NCI-H526 treated with DMSO at 0.1 percent for 48 hours (cell line): ENCODE results near the gene PLA2G4E.

Source experiments
- DNase-seq: peaks from one replicate; lab custom pipeline; 2025; lab: John Stamatoyannopoulos, UW

PLA2G4E gene

DNA sequence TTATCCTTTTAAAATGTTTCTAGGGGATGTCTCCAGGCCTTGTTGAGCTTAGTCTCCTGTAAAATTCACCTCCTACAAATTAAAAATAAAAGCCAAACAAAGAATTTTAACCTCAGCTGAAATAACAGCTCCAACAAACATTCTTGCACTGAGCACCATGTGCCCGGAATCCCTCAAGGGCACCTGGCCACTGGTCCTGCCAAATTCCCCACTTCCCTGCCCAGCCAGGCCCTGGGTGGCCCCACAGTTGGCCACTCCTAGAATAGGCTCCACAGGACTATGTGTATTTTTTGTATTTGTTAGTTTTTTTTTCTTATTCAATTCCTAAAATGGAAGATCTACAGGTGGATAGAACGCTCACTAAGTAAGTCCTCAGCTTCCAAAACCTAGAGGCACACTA lies 33.1 kb upstream of the PLA2G4E start:
- DNase-seq = no peak

DNA sequence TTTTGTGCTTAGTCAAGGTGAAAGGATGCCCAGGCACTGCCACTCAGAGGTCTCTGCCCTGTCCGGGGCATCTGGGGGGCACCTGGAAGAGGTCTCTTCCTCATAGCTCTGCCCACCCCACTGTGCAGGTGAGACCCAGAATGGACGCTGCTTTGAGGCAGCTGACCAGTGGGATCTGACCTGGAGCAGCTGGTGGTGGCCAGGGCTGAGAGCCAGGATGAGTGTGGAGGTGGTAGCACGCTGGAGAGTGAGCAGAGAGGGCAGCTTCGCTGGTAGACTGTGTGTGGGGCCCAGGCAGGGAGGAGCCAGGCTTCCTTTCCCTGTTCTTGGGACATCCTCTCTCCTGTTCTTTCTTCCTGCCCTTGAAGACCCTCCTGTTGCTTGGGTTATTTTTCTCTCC lies 32.2 kb upstream of the PLA2G4E start:
- no peak for DNase-seq

DNA sequence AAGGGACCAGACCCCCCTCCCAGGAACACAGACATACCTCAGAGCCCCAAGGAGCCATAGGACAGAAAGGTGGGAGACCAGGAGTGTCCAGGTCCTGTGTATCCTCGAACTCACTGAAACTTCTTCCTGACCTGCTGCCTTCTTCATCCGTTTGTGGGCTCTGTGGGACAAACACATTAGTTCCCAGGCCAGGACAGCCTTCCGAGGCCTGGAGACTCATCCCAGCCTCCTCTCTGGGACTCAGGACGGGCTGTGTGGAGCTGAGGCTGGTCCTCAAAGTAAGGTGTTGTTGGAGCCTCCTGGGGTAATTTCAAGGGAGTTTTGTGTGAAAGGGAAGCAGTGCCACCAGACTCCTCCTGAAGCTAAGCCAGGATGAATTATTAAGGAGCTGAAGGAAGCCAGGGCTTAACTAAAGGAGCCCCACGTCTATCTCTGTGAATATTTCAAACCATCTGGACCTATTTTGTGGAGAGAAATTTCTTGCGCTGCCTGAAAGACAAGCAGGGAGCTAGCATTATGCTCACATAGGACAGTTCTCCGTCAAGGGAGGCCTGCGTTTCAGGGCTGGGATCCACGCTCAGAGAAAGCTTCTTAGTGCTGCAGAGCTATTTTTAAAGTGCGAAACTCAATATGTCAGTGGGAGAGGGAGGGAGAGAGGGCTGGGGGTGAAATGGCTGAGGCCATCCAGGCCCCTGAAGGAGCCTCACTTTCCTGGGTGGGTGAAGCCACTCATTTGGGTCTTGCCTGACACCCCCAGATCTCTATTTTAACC lies 29.8 kb upstream of the PLA2G4E start:
- DNase-seq = no peak

DNA sequence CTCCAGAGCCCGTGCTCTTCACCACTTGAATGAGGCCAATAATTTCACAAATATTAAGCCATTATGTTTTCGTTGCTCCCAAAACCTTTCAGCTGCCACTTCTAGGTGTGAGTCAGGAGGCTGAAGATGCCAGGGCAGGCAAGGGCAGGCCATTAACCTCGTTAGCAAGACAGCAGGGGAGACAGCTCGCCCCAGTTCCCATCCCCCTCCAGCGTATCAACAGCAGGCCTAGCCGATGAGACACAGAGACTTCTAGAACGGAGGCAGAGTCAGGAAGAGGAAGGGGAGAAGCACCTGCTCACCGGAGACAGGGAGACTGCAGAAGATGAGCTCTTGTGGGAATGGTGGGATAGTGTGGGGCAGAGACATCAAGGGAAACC lies 28.0 kb upstream of the PLA2G4E start:
- DNase-seq = no peak

DNA sequence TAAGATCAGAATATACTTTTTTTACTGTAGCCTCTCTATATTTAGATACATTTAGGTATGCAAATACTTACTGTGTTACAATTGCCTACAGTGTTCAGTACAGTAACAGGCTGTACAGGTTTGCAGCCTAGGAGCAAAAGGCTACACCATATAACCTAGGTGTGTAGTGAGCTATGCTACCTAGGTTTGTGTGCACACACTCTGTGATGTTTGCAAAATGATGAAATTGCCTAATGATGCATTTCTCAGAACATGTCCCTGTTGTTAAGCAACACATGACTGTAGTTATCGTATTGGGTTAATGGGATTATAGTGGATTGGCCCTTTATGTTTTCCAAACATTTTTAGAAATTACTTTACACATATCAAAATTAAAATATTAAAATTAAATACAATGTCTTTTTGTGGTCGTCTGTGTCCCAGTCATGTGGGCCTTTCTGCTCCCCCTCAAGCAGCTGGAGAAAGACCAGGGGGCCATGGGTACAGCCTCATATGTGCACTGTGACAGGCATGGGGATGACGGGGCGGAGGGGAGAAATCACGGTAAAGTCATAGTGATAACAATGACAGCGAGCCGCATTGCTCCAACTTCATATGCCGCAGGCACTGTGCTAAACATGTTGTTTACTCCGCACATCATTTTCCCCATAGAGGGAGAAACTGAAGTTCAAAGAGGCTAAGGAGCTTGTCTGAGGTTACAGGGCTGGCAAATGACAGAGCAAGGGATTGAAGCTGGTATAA lies 27.4 kb upstream of the PLA2G4E start:
- no peak for DNase-seq

DNA sequence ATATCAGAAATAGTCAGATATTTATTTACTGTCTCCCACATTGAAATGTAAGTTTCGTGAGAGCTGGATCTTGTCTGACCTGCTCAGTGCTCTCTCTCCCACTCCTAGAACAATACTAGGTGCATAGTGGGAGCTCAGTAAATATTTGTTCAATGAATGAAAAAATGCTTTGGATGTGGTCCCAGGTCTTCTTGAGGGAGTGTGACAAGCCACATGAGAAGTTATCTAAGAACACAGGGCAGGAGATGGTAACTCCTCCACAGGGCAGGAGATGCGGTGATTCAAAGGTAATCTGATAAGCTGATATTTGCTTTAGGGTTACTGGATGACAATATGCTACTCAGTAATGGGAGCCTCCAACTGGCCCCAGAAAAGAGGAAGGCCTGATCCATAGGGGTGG lies 25.8 kb upstream of the PLA2G4E start:
- DNase-seq = no peak

DNA sequence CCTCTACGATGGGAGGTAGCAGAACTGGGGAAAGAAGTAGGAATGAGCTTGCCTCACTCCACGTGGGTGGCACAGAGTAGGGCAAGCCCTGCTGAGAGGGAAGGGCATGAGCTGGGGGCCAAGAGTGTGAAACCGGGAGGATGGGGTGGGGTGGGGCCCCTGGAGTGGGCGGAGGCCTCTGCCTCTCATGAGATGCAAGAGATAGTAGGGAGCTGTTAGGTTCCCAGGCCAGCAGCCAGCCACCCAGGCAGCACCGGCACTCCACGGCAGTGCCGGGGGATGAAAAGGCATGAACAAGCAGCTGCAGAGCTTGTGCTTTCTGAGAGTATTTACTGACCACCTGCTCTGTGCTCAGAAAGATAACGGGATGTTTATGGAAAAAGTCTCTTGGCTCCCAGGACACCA lies 24.4 kb upstream of the PLA2G4E start:
- no peak for DNase-seq

DNA sequence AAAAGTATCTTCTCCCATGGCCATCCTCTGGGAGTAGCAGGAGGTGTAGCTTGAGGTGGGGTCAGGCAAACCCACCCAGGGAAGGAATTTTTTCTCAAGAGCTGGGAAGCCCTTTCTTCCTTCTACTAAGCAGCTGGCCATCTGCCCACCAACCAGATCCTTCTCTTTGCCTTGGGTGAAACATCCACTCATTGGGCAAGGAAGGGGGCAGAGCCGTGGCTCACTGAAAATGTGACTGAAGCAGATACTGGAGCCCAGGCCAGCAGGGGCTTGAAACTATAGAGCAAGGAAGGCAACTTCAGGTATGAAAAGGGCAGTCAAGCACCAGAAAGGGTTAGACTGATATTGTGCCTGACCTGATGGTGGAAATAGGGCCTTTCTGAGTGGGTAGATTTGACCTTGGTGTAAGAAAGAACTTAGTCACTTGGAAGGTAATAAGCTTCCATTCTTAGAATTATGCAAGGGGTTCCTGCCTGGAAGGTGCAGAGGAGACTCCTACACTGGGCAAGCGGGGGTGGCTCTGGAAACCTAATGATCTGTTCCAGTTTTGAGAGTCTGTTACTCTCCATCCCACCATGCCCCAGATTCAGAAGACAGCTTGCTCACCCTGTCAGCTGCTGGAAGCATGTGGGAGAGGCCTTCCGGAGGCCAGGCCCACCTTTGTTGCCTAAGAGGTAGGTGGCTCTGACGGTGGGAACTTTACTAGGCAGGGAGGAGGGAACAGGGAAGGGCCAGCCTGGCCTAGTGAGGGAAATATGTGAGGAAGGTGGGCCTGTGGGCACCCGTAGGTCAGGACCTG lies 22.0 kb upstream of the PLA2G4E start:
- no peak for DNase-seq

DNA sequence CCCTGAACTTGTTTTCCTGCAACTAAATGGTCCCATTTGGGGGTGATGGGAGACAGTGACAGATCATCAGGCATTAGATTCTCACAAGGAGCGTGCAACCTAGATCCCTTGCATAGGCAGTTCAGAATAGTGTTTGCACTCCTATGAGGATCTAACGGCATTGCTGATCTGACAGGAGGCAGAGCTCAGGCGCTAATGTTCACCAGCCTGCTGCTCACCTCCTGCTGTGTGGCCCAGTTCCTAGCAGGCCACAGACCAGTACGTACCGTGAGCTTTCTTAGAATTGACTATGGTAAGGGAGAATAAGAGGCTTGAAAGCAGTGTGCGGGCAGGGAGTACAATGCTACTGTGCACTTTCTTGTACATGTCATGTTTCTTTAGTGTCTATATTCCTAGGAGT lies 17.6 kb upstream of the PLA2G4E start:
- DNase-seq = no peak

DNA sequence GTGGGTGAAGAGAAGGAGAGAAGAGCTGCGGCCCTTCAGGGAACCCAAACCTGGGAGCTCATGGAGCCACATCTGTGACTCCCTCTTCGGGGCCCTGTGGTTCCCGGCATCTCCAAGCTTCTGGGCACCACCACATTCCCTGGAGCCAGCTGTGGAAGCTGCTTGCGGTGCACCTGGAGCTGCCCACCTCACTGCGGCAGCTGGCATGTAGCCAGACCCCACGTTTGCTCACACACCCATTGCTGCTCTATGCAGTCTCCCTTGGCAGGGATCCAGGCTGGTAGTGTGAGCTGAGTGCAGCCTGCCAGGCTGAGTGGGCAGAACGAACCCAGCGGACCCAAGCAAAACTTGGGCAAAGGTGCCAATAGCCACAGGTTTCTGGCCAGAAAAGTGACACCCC lies 16.8 kb upstream of the PLA2G4E start:
- no peak for DNase-seq

DNA sequence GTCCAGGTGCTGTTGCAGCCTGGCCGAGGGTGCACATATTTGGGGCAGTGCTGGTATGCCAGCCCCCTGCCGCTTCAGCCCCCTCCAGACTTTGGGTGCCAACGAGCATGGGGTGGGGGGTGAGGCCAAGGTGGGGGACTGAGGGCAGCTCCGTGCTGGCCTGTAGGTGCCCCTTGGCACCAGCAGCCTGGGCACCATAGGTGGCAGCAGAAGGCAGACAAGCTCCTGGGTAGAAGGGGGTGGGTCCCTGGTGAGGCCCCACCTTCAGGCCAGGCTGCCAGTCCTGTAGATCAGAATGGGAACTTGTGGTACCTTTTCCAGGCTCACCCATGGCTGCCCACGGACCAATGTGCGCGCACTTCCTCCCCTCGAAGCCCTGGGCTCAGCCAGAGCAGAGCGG lies 16.1 kb upstream of the PLA2G4E start:
- no peak for DNase-seq

DNA sequence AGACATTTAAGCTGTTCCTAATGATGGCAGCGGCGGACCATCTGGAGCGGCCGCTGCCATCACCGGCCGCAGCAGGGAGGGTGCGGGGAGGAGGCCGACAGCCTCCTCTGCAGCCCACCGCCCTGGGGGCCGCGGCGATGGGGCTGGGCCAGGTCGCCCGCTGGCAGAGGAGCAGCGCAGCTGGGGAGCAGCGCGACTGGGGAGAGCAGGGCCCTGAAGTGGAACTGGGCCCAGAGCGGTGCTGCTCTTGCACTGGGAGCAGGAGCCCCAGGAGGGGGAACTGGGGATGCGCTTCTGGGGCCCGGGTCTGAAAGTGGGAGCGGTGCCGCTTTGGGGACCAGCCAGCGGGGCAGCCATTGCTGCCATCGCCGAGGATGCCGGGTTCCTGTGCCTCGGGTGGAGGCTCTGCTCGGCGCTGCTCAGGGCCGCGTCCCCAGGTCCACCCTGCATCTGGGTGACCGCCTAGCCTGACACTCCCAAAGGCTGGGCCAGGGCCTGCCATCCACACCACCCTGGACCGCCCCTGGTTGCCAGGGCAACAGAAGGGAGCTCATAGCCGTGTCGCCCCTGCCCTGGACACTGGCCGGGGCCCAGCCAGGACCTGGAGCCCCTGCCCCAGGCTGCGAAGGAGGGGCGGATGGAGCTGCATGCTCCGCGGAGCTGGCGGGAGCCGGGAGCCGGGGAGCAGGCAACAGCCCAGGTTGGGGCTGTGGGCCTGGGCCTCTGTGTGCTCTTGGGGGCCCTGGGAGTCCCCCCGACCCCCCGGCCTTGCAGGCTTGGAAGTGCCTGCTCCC lies 15.5 kb upstream of the PLA2G4E start:
- no peak for DNase-seq

DNA sequence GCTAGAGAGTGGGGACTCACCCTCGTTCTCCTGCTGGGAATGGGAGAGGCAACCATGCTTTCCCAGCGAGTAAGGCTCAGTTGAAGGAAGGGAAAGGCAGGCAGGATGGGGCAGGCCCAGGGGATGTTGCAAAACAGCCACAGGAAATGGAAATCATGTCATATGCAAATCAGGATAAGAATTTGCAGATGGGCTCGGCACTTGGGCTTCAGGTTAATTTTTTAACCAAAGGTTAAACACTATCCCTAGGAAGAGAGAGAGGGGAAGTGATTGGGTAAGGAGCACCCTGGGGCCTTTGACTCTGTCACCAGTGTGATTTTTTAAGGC lies 14.6 kb upstream of the PLA2G4E start:
- DNase-seq = peak; percentile 66

DNA sequence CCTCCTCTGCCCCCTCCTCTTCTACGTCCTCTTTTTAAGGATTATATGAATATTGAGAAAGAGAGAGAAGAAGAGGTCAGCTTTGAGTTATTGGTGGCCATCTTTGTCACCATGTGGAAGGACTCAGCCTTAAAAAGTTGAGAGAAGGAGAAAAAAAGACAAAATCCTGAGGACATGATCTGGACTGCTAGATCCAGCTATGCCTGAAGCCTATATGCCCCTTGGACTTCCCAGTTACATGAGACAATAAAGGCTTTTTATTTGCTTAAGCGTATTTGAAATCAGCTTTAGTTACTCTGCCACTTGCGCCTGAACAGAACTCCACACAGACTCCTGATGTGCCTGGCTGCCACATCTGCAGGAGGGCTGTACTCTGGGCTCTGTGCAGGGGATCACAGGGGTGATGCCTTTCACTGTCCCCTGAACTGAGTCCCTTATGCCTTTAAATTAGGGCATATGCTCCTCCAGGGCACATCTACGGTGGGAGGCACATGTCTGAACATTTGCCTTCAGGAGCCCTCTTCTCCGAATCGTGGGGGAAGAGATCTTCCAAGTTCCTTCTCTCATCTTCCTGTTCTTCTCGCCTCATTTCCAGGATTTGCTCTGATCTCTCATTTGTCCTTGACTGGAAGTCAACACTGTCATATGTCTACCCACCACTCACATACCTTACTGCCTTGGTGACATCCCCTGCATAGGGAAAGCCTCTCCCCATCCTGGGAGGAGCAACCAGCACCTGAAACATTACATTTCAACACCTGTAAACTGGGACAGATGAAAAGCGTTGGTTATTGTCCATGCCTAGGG lies 14.0 kb upstream of the PLA2G4E start:
- no peak for DNase-seq

DNA sequence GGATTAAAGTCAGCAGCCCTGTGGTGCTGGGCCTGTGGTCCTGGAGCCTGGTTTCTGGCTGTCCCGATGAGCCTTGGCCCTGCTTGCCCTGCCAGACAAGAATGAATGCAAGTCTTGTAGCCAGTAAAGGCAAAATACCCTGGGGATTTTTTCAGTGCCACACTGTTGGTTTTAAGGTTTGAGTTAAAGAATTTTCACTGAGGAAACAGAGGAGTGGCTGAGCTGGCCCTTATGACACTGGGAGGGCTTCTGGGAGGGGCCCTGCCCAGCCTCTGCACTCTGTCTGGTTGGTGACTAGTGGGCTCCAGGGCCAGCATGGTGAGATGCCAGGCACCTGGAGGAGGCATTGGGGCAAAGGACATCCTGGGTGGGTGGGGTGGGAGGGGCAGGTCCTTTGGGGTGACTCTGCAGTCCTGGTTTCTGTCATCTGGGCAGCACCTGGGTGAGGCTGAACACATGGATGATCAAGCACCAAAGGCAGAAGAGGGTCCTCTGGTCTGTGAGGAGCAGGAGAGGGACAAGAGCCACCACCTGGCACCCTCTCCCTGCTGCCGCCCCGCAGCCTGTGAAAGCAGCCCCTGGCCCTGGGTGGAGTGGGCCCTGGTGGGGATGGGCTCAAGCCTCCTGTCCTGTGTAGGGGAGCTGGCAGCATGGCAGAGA lies 12.5 kb upstream of the PLA2G4E start:
- no peak for DNase-seq

DNA sequence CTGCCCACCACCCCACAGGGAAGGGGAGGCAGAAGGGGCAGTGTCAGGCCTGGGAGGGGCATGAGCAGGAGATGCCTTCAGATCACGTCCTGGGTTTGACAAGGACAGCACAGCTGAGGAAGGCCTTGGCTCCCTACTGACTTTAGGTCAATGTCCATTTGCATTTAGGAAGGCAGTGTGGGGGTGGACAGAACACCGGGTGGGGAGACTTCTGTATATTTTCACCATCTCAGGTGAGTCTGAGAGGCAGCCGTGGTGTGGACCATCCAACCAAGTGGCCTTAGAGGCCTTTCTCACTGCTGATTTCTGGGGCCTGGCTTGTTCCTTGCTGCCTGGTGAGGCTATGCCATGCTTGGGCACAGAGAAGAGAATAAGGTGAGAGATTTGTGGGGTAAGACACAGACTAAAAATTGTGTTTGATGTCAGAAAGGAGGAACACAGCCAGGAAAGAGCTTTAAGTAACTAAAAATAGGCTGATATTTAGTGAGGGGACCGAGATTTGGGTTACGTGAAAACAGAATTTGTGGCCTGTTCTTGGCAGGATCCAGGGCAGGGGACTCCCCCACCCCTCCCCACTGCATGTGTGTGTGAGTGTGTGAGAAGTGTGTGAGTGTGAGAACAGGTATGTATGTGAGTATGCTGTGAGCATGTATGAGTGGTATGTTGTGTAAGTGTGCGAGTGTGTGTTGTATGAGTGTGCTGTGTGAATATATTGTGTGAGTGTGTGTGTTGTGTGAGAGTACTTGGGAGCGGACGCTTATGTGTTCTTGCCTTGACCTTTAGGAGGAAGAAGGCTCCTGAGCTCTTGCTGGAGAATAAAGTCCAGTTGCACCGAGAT lies 11.8 kb upstream of the PLA2G4E start:
- DNase-seq = no peak

DNA sequence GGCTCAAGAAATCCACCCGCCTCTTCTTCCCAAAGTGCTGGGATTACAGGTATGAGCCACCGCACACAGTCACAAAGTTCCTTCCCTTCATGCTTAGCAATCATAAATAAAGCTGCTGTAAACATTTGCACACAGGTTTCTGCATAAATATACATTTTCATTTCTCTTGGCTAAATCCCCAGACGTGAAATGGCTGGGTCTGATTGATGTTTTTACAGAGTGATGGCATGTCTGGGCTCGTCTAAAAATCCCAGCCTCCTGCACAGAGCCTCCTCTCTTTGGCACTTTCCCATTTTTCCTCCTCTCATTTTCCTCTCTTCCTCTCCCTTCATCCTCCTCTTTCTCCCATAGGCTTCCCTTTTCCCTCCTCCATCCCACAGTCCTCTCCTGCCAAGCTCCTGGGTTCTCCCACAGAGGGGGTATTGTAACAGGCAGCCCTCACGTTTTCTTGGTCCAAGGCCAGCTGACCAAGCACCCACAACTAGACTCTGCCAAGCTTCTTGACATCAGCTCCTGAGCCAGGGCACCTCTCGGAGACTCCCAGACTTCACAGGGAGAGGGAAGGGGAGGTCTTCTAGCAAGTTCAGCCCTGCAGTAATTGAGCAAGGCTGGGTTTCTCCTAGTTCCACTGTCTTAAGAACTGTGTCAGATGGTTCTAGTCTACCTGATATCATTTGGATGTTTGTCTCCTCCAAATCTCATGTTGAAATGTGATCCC lies 10.5 kb upstream of the PLA2G4E start:
- DNase-seq = no peak

DNA sequence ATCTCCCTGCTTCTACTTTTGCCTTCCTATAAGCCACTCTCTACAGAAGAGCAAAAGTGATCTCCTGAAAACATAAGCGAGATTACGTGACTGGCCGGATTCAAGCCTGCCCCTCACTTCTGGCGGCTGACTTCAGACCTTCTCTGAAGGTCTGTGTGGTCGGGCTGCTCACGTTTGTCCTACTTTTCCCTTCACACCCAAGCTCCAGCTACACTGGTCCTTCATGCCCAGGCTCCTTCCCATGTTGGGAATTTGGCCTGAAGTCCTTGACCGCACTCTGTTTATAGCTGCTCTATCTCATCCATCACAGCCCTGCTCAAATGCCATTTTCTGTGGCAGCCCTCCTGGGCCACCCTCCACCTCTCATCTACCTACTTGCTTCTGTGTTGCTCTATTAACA lies 6.7 kb upstream of the PLA2G4E start:
- no peak for DNase-seq

DNA sequence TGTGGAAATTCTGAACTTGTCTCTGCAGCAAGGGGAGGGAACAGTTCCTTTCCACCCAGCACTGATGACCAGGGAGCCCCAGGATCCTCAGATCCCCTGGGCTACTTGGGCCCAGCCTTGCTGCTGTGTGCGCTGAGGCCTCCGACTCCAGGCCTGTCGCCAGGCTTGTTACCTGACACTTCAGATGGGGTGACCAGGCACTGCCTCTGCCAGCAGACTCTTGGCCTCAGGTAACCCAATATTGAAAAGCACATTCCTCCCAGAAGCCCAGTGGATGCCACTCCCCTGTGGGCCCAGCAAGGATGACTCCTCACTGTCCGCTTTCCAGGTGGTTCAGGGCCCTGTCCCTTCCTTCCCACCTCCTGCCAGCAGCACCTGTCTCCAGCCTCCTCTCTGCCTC lies 3.5 kb upstream of the PLA2G4E start:
- DNase-seq = no peak
